WTC11 (cell line): ENCODE results near the gene KCNA1. TPM values are rescaled to one million over a fixed set of nuclear protein-coding genes. Genes with fewer than 3 reads are reported as not detected.

Source experiments
- ATAC-seq: fragments of 200-7000 bp; cut with Tn5 transposase; 2 replicates; pipeline ENCODE4 v1.10.0; 2021; ENCODE audit warnings: mild to moderate bottlenecking, moderate library complexity
- CTCF ChIA-PET: fragments of 300-600 bp; sonication (Branson Sonifier 250); formaldehyde crosslinking; loops from one replicate; lab custom pipeline; 2021; ENCODE audit warnings: antibody characterized with exemption; lab: Charles Lee
- POLR2A ChIA-PET: fragments of 350-600 bp; sonication (Branson Sonifier 250); formaldehyde crosslinking; loops from one replicate; lab custom pipeline; 2021; ENCODE audit warnings: antibody characterized with exemption; lab: Charles Lee
- DNase-seq: peaks from one replicate; pipeline ENCODE4 v3.0.0; 2021; ENCODE audit warnings: low spot score
- H3K27ac Mint-ChIP-seq: 2 replicates; pipeline ENCODE4 v1.8.0; 2021; ENCODE audit warnings: mixed read lengths
- H3K27me3 Mint-ChIP-seq: 2 replicates; pipeline ENCODE4 v1.8.0; 2021; ENCODE audit warnings: low read depth, mild to moderate bottlenecking, moderate library complexity, mixed read lengths
- H3K36me3 Mint-ChIP-seq: 2 replicates; pipeline ENCODE4 v1.8.0; 2021; ENCODE audit warnings: mixed read lengths
- H3K4me1 Mint-ChIP-seq: 2 replicates; pipeline ENCODE4 v1.8.0; 2022; ENCODE audit warnings: mixed read lengths
- H3K4me3 Mint-ChIP-seq: 2 replicates; pipeline ENCODE4 v1.8.0; 2021; ENCODE audit warnings: mild to moderate bottlenecking, moderate library complexity, mixed read lengths
- H3K9me3 Mint-ChIP-seq: 2 replicates; pipeline ENCODE4 v1.8.0; 2021; ENCODE audit warnings: mixed read lengths
- ELF4 ChIP-seq: sonication (generic); formaldehyde crosslinking; IDR thresholded peaks from 2 replicates; pipeline ENCODE4 v1.8.1; 2022; ENCODE audit warnings: low read depth, mild to moderate bottlenecking, moderate library complexity, missing genetic modification reagents
- ETV6 ChIP-seq: sonication (generic); formaldehyde crosslinking; IDR thresholded peaks from 2 replicates; pipeline ENCODE4 v1.8.1; 2022; ENCODE audit warnings: mild to moderate bottlenecking, missing genetic modification reagents
- GTF2I ChIP-seq: fragments of 250-450 bp; sonication (Bioruptor Pico); conservative IDR thresholded peaks from 2 replicates; pipeline ENCODE4 v1.4.0; 2021; ENCODE audit warnings: mild to moderate bottlenecking
- HMGA2 ChIP-seq: fragments of 250-450 bp; sonication (Bioruptor Pico); IDR thresholded peaks from 2 replicates; pipeline ENCODE4 v1.4.0; 2021; ENCODE audit warnings: mild to moderate bottlenecking, moderate library complexity
- KAT7 ChIP-seq: sonication (generic); formaldehyde crosslinking; IDR thresholded peaks from 2 replicates; pipeline ENCODE4 v1.8.1; 2023; ENCODE audit warnings: missing genetic modification reagents, mild to moderate bottlenecking, borderline replicate concordance
- MXD4 ChIP-seq: fragments of 250-450 bp; sonication (Bioruptor Pico); IDR thresholded peaks from 2 replicates; pipeline ENCODE4 v1.8.0; 2021; ENCODE audit warnings: mild to moderate bottlenecking, moderate library complexity, borderline replicate concordance
- NFATC4 ChIP-seq: fragments of 250-450 bp; sonication (Bioruptor Pico); IDR thresholded peaks from 2 replicates; pipeline ENCODE4 v1.9.0; 2021; ENCODE audit warnings: mild to moderate bottlenecking
- NFE2L1 ChIP-seq: sonication (generic); formaldehyde crosslinking; IDR thresholded peaks from 2 replicates; pipeline ENCODE4 v1.8.1; 2023; ENCODE audit warnings: missing genetic modification reagents
- NFYB ChIP-seq: sonication (generic); formaldehyde crosslinking; conservative IDR thresholded peaks from 2 replicates; pipeline ENCODE4 v1.8.0; 2022; ENCODE audit warnings: low read depth, missing genetic modification reagents
- PREB ChIP-seq: sonication (generic); formaldehyde crosslinking; IDR thresholded peaks from 2 replicates; pipeline ENCODE4 v1.8.1; 2022; ENCODE audit warnings: mild to moderate bottlenecking, missing genetic modification reagents, moderate library complexity, borderline replicate concordance
- SMAD3 ChIP-seq: sonication (generic); formaldehyde crosslinking; IDR thresholded peaks from 2 replicates; pipeline ENCODE4 v1.8.0; 2022; ENCODE audit warnings: missing genetic modification reagents, mild to moderate bottlenecking, borderline replicate concordance
- SMAD4 ChIP-seq: sonication (generic); formaldehyde crosslinking; IDR thresholded peaks from 2 replicates; pipeline ENCODE4 v1.8.0; 2022; ENCODE audit warnings: mild to moderate bottlenecking, missing genetic modification reagents
- SOX15 ChIP-seq: fragments of 250-450 bp; sonication (Bioruptor Pico); IDR thresholded peaks from 2 replicates; pipeline ENCODE4 v1.9.0; 2021; ENCODE audit warnings: mild to moderate bottlenecking
- TCF7 ChIP-seq: sonication (generic); formaldehyde crosslinking; IDR thresholded peaks from 2 replicates; pipeline ENCODE4 v1.8.0; 2022; ENCODE audit warnings: mild to moderate bottlenecking, low read depth, missing genetic modification reagents, moderate library complexity
- ZNF232 ChIP-seq: sonication (generic); formaldehyde crosslinking; IDR thresholded peaks from 2 replicates; pipeline ENCODE4 v1.8.0; 2022; ENCODE audit warnings: mild to moderate bottlenecking, missing genetic modification reagents
- ZNF317 ChIP-seq: sonication (generic); formaldehyde crosslinking; IDR thresholded peaks from 2 replicates; pipeline ENCODE4 v1.8.1; 2023; ENCODE audit warnings: low read depth, mild to moderate bottlenecking, moderate library complexity, missing genetic modification reagents, borderline replicate concordance
- ZNF416 ChIP-seq: fragments of 250-450 bp; sonication (Bioruptor Pico); IDR thresholded peaks from 2 replicates; pipeline ENCODE4 v1.9.0; 2021; ENCODE audit warnings: mild to moderate bottlenecking, inconsistent platforms
- ZNF423 ChIP-seq: fragments of 250-450 bp; sonication (Bioruptor Pico); IDR thresholded peaks from 2 replicates; pipeline ENCODE4 v2.1.2; 2022; ENCODE audit warnings: mild to moderate bottlenecking, moderate library complexity
- ZNF671 ChIP-seq: fragments of 250-450 bp; sonication (Bioruptor Pico); IDR thresholded peaks from 2 replicates; pipeline ENCODE4 v1.8.0; 2021; ENCODE audit warnings: mild to moderate bottlenecking
- total RNA-seq: library from RNA; stranded (reverse); gene quantifications from 3 replicates; pipeline ENCODE4 v1.2.3, GENCODE V29; 2021
- TF ChIP-seq, protein P1 (sequence below): sonication (generic); formaldehyde crosslinking; IDR thresholded peaks from 2 replicates; pipeline ENCODE4 v1.8.1; 2022; ENCODE audit warnings: missing genetic modification reagents, borderline replicate concordance
- TF ChIP-seq, protein P2 (sequence below): sonication (generic); formaldehyde crosslinking; IDR thresholded peaks from 2 replicates; pipeline ENCODE4 v1.8.0; 2022; ENCODE audit warnings: mild to moderate bottlenecking, missing genetic modification reagents
- TF ChIP-seq, protein P3 (sequence below): sonication (generic); formaldehyde crosslinking; conservative IDR thresholded peaks from 2 replicates; pipeline ENCODE4 v1.8.1; 2022; ENCODE audit warnings: mild to moderate bottlenecking, missing genetic modification reagents
- TF ChIP-seq, protein P4 (sequence below): sonication (generic); formaldehyde crosslinking; IDR thresholded peaks from 2 replicates; pipeline ENCODE4 v1.8.0; 2022; ENCODE audit warnings: mild to moderate bottlenecking, missing genetic modification reagents
- TF ChIP-seq, protein P5 (sequence below): fragments of 250-450 bp; sonication (Bioruptor Pico); conservative IDR thresholded peaks from 2 replicates; pipeline ENCODE4 v1.9.0; 2021; ENCODE audit warnings: mild to moderate bottlenecking
- TF ChIP-seq, protein P6 (sequence below): sonication (generic); formaldehyde crosslinking; IDR thresholded peaks from 2 replicates; pipeline ENCODE4 v1.8.1; 2023; ENCODE audit warnings: mild to moderate bottlenecking, missing genetic modification reagents

The KCNA1 gene
- total RNA-seq, 1 experiment from 2014 or later, result 0.04 TPM

DNA sequence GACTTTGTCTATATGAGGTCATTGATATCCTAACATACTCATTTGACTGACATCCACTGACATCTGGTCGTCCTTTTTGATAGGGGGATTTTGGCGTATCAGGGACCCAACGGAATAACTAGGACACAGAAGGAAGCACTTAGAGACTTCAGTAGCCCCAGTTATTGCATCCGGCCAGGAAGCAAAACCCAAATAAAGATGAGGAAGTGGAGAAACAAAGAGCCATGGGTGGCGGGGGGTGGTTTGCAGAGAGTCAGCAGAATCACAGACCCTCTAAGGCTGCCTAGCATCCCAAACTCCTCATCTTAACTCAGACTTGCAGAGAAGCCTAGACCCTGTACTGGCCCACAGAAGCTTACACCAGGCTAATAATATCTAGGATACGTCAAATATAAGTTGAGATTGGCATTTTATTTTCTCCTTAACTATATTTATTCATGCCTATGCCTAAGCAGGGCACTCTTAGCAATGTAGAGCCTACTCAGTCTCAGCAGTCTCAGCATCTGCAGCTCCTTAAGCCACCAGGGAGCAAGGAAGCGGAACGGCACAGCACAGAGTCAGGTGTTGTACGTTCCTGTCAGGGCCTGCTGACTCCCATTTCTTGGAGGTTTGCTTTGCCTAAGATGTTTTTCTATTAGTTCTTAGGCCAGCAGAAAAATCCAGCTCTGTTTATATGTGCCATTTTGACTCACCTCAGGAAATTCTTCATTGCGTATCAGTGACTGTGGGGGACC lies 45.1 kb downstream of the KCNA1 start:
- TF ChIP-seq ELF4 (CRISPR knock-in tag) (no peak), GTF2I (CRISPR knock-in tag) (no peak), SMAD4 (CRISPR knock-in tag) (no peak), ZNF317 (no peak)
- TF ChIP-seq, protein P1, sequence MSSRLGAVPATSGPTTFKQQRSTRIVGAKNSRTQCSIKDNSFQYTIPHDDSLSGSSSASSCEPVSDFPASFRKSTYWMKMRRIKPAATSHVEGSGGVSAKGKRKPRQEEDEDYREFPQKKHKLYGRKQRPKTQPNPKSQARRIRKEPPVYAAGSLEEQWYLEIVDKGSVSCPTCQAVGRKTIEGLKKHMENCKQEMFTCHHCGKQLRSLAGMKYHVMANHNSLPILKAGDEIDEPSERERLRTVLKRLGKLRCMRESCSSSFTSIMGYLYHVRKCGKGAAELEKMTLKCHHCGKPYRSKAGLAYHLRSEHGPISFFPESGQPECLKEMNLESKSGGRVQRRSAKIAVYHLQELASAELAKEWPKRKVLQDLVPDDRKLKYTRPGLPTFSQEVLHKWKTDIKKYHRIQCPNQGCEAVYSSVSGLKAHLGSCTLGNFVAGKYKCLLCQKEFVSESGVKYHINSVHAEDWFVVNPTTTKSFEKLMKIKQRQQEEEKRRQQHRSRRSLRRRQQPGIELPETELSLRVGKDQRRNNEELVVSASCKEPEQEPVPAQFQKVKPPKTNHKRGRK, result no peak
- TF ChIP-seq, protein P2, sequence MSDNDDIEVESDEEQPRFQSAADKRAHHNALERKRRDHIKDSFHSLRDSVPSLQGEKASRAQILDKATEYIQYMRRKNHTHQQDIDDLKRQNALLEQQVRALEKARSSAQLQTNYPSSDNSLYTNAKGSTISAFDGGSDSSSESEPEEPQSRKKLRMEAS (CRISPR knock-in tag), result no peak
- TF ChIP-seq, protein P3, sequence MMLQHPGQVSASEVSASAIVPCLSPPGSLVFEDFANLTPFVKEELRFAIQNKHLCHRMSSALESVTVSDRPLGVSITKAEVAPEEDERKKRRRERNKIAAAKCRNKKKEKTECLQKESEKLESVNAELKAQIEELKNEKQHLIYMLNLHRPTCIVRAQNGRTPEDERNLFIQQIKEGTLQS (CRISPR knock-in tag), result no peak
- no peak overlapping the region for H3K4me3 Mint-ChIP-seq
- ChIA-PET CTCF (no interaction called here), POLR2A (no interaction called here)
- no peak overlapping the region for H3K27ac Mint-ChIP-seq
- DNase-seq (no peak), ATAC-seq (no peak)
- no peaks in the 10 kb centered on the region for H3K36me3 Mint-ChIP-seq
- no peaks in the 10 kb centered on the region for H3K9me3 Mint-ChIP-seq
- H3K27me3 Mint-ChIP-seq, result peaks cover 53% of the 10 kb centered on the region
- H3K4me1 Mint-ChIP-seq, result peaks cover 19% of the 10 kb centered on the region

DNA sequence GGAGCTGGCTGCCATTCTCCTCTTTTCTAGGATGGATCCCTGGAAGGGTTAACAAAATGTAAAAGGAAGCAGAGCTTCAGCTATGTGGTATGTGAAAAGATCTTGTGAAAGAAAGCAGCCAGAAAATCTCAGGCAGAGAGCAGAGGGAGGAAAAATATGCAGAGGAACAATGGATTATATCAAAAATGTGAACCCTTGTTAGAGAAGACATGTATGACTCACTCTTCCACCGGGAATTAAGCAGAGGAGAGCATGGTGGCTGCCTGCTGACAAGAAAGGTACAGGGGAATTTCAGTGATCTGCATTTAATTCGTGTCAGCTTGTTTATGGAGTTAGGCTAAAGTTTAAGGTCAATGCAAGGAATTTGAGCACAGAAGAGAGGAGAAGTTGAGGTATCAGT lies 46.3 kb downstream of the KCNA1 start:
- peaks cover 43% of the 10 kb centered on the region for H3K27me3 Mint-ChIP-seq
- TF ChIP-seq ZNF232 (CRISPR knock-in tag) (no peak), ZNF416 (CRISPR knock-in tag) (no peak), NFE2L1 (CRISPR knock-in tag) (no peak), SOX15 (no peak), NFATC4 (CRISPR knock-in tag) (no peak), KAT7 (CRISPR knock-in tag) (no peak), PREB (CRISPR knock-in tag) (no peak), ZNF671 (CRISPR knock-in tag) (no peak), MXD4 (CRISPR knock-in tag) (no peak), NFYB (CRISPR knock-in tag) (no peak), ZNF423 (no peak), HMGA2 (CRISPR knock-in tag) (no peak), SMAD3 (CRISPR knock-in tag) (no peak), TCF7 (CRISPR knock-in tag) (no peak), ETV6 (CRISPR knock-in tag) (no peak)
- TF ChIP-seq, protein P4, sequence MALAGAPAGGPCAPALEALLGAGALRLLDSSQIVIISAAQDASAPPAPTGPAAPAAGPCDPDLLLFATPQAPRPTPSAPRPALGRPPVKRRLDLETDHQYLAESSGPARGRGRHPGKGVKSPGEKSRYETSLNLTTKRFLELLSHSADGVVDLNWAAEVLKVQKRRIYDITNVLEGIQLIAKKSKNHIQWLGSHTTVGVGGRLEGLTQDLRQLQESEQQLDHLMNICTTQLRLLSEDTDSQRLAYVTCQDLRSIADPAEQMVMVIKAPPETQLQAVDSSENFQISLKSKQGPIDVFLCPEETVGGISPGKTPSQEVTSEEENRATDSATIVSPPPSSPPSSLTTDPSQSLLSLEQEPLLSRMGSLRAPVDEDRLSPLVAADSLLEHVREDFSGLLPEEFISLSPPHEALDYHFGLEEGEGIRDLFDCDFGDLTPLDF, result no peak
- TF ChIP-seq, protein P5, sequence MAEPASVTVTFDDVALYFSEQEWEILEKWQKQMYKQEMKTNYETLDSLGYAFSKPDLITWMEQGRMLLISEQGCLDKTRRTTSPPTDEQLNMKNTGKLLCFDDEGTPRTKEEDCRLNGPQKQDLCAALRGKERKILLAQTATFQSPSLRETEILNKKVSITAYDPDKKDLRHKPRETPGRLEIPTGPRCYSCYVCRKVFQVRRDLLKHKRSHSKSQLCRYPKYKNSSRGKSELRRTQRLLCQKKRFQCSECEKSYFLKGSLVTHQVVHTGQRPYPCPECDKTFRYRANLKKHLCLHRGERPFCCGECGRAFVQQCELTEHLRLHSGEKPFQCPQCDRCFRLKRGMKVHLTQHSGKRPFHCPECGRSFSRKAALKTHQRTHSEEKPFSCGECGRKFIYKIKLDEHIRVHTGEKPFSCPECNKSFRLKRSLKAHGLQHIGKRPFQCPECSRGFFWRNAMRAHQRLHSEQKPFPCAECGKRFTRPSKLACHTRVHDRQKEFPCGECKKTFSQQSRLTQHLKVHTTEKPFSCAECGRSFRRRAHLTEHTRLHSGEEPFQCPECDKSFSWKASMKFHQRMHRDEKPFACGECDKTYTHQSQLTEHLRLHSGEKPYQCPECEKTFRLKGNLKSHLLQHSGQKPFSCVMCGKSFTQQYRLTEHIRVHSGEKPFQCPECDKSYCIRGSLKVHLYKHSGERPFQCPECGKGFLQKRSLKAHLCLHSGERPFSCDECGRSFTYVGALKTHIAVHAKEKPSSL (CRISPR knock-in tag), result no peak
- TF ChIP-seq, protein P6, sequence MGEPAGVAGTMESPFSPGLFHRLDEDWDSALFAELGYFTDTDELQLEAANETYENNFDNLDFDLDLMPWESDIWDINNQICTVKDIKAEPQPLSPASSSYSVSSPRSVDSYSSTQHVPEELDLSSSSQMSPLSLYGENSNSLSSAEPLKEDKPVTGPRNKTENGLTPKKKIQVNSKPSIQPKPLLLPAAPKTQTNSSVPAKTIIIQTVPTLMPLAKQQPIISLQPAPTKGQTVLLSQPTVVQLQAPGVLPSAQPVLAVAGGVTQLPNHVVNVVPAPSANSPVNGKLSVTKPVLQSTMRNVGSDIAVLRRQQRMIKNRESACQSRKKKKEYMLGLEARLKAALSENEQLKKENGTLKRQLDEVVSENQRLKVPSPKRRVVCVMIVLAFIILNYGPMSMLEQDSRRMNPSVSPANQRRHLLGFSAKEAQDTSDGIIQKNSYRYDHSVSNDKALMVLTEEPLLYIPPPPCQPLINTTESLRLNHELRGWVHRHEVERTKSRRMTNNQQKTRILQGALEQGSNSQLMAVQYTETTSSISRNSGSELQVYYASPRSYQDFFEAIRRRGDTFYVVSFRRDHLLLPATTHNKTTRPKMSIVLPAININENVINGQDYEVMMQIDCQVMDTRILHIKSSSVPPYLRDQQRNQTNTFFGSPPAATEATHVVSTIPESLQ (CRISPR knock-in tag), result no peak

More for the DNA sequence above, 46.3 kb downstream of the KCNA1 start:
- ChIA-PET CTCF (interaction anchor here (1.6 kb wide), 1 partner anchor 100 kb away, joined by 8 read pairs; no protein-coding TSS in a partner anchor), POLR2A (no interaction called here)
- DNase-seq (no peak), ATAC-seq (no peak)
- Mint-ChIP-seq H3K36me3 (no peaks in the 10 kb centered on the region), H3K9me3 (no peaks in the 10 kb centered on the region), H3K4me1 (peaks cover 13% of the 10 kb centered on the region), H3K27ac (no peak overlapping the region), H3K4me3 (no peak overlapping the region)
